PC-9 (cell line): ENCODE measurements around the gene DDRGK1. TPM values are rescaled to one million over a fixed set of nuclear protein-coding genes. Genes with fewer than 3 reads are reported as not detected.
A peak's percentile ranks its signal among the peaks of the same experiment; 100 is the strongest.
"Not testable (repeated sequence)": the region's sequence is repeated elsewhere in the genome, so short reads cannot be mapped to it uniquely, and the experiment has no call there.

Source experiments
- BruUV-seq: library from RNA; stranded (reverse); fragments of 400-500 nt; replicated peaks from 2 replicates; lab custom pipeline; 2021; lab: Mats Ljungman, UMichigan
- CTCF ChIA-PET: fragments of 300-600 bp; sonication (Branson Sonifier 250); formaldehyde crosslinking; loops from one replicate; lab custom pipeline; 2022; ENCODE audit warnings: antibody characterized with exemption; lab: Charles Lee
- POLR2A ChIA-PET: fragments of 300-600 bp; sonication (Branson Sonifier 250); formaldehyde crosslinking; loops from one replicate; lab custom pipeline; 2022; ENCODE audit warnings: antibody characterized with exemption; ENCODE audit not compliant: unreplicated experiment; lab: Charles Lee
- DNase-seq, 2 experiments: peaks; one replicate each; pipeline versions ENCODE4 v3.0.0 to v3.0.0-alpha.2; 2015 to 2022; ENCODE audit warnings: mixed read lengths in 1 of 2
- H2AFZ ChIP-seq: fragments of 200-600 bp; sonication (generic); 2 replicates; pipeline ENCODE4 v1.8.1; 2017; ENCODE audit warnings: antibody characterized with exemption
- H3F3A ChIP-seq: fragments of 200-600 bp; sonication (generic); 2 replicates; pipeline ENCODE4 v1.8.1; 2017; ENCODE audit warnings: antibody characterized with exemption, mild to moderate bottlenecking, low read depth; ENCODE audit not compliant: insufficient read depth
- H3K27ac ChIP-seq: fragments of 200-600 bp; sonication (generic); 2 replicates; pipeline ENCODE4 v1.6.1; 2016; ENCODE audit warnings: mixed run types
- H3K27me3 ChIP-seq: fragments of 200-600 bp; sonication (generic); 2 replicates; pipeline ENCODE4 v1.6.1; 2016; ENCODE audit warnings: low read depth, mixed run types; ENCODE audit not compliant: insufficient read depth
- H3K36me3 ChIP-seq: fragments of 200-600 bp; sonication (generic); 2 replicates; pipeline ENCODE4 v1.6.1; 2016; ENCODE audit warnings: low read depth, mixed run types
- H3K4me1 ChIP-seq: fragments of 200-600 bp; sonication (generic); replicated peaks from 2 replicates; pipeline ENCODE4 v1.6.1; 2016; ENCODE audit warnings: mixed run types; ENCODE audit not compliant: insufficient read depth
- H3K4me2 ChIP-seq: fragments of 200-600 bp; sonication (generic); 2 replicates; pipeline ENCODE4 v1.6.1; 2017; ENCODE audit warnings: mixed run types
- H3K4me3 ChIP-seq: fragments of 200-600 bp; sonication (generic); 2 replicates; pipeline ENCODE4 v1.6.1; 2016; ENCODE audit warnings: mixed run types
- H3K79me2 ChIP-seq: fragments of 200-600 bp; sonication (generic); 2 replicates; pipeline ENCODE4 v1.6.1; 2017; ENCODE audit warnings: low read depth, mixed run types
- H3K9me2 ChIP-seq: fragments of 200-600 bp; sonication (generic); 2 replicates; pipeline ENCODE4 v1.8.1; 2017; ENCODE audit warnings: mild to moderate bottlenecking; ENCODE audit not compliant: insufficient read depth
- H3K9me3 ChIP-seq: fragments of 200-600 bp; sonication (generic); 2 replicates; pipeline ENCODE4 v1.8.1; 2016; ENCODE audit warnings: low read depth; ENCODE audit not compliant: insufficient read depth
- H4K20me1 ChIP-seq: fragments of 200-600 bp; sonication (generic); 2 replicates; pipeline ENCODE4 v1.8.1; 2017; ENCODE audit not compliant: insufficient read depth
- CTCF ChIP-seq: fragments of 200-600 bp; sonication (generic); conservative IDR thresholded peaks from 2 replicates; pipeline ENCODE4 v1.6.1; 2017; ENCODE audit warnings: mixed run types, antibody characterized with exemption, mild to moderate bottlenecking, moderate library complexity
- EZH2 ChIP-seq: fragments of 200-600 bp; sonication (generic); IDR thresholded peaks from 2 replicates; pipeline ENCODE4 v1.8.0; 2017; ENCODE audit warnings: antibody characterized with exemption, low read depth
- intact Hi-C: fragments of 100-400 bp; cut with micrococcal nuclease; formaldehyde crosslinking; loops from one replicate; pipeline ENCODE4 v1.10.0; 2022; ENCODE audit not compliant: unreplicated experiment
- total RNA-seq: library from RNA; stranded (reverse); gene quantifications from 2 replicates; pipeline ENCODE4 v1.2.3, GENCODE V29; 2021

DDRGK1 gene
- total RNA-seq, 1 experiment from 2014 or later: 70.4 TPM

GRCh38 chr20:3158968-3159431, 45.5 kb downstream of the DDRGK1 start:
- H3K27me3 ChIP-seq: no peaks in the 10 kb centered on the region
- peak overlapping the region; percentile 96 for H2AFZ ChIP-seq
- H3K4me2 ChIP-seq: peak overlapping the region; percentile 100
- peaks cover 21% of the 10 kb centered on the region for H3K4me1 ChIP-seq
- H3K36me3 ChIP-seq: no peaks in the 10 kb centered on the region
- no TSS peak for BruUV-seq
- no peaks in the 10 kb centered on the region for H3K9me3 ChIP-seq
- H4K20me1 ChIP-seq: peaks cover 42% of the 10 kb centered on the region
- no peak for DNase-seq
- TF ChIP-seq CTCF: no peak
- TF ChIP-seq EZH2: no peak
- H3K4me3 ChIP-seq: peak overlapping the region; percentile 95
- intact Hi-C loops: no loop called here
- H3F3A ChIP-seq: peaks cover 7% of the 10 kb centered on the region; the same call in 1 of the 2 replicates
- H3K9me2 ChIP-seq: no peaks in the 10 kb centered on the region
- peak overlapping the region; percentile 52 for H3K27ac ChIP-seq
- POLR2A ChIA-PET: no interaction called here
- CTCF ChIA-PET: no interaction called here
- H3K79me2 ChIP-seq: peaks cover 64% of the 10 kb centered on the region

DNA sequence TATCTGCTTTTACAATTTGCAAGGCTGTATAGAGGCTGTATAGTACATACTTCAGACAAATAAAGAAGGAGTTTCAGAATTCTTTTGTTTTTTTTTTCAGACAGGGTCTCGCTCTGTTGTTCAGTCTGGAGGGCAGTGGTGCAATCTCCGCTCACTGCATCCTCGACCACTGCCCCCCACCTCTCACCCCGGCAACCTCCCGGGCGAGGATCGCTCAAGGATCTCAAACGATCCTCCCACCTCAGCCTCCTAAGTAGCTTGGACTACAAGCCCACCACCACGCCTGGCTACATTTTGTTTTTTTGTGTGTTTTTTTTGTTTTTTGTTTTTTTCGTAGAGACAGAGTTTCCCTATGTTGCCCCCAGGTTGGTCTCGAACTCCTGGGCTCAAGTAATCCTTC, 46.7 kb downstream of the DDRGK1 start:
- Histone ChIP-seq H3K27ac (no peak overlapping the region), H3K4me3 (peak overlapping the region; percentile 95; the same call in 1 of the 2 replicates), H4K20me1 (peaks cover 52% of the 10 kb centered on the region), H3K9me3 (no peaks in the 10 kb centered on the region), H3K9me2 (no peaks in the 10 kb centered on the region), H3K4me2 (peak overlapping the region; percentile 100), H3F3A (peaks cover 7% of the 10 kb centered on the region; the same call in 1 of the 2 replicates), H3K36me3 (no peaks in the 10 kb centered on the region), H3K79me2 (peaks cover 75% of the 10 kb centered on the region), H3K27me3 (no peaks in the 10 kb centered on the region), H3K4me1 (peaks cover 21% of the 10 kb centered on the region), H2AFZ (no peak overlapping the region)
- intact Hi-C loops: no loop called here
- BruUV-seq: no TSS peak
- POLR2A ChIA-PET: no interaction called here
- no peak for DNase-seq
- no peak for TF ChIP-seq CTCF
- no peak for TF ChIP-seq EZH2
- CTCF ChIA-PET: no interaction called here

GRCh38 chr20:3156811-3157619, 47.5 kb downstream of the DDRGK1 start:
- H3K4me1 ChIP-seq: peaks cover 21% of the 10 kb centered on the region
- no peaks in the 10 kb centered on the region for H3K9me2 ChIP-seq
- no peaks in the 10 kb centered on the region for H3K36me3 ChIP-seq
- no peak for DNase-seq
- CTCF ChIA-PET: no interaction called here
- POLR2A ChIA-PET: no interaction called here
- H3K79me2 ChIP-seq: peaks cover 83% of the 10 kb centered on the region
- no peak overlapping the region for H3K27ac ChIP-seq
- TF ChIP-seq EZH2 (no peak), CTCF (no peak)
- H2AFZ ChIP-seq: no peak overlapping the region
- H3F3A ChIP-seq: peaks cover 7% of the 10 kb centered on the region; the same call in 1 of the 2 replicates
- BruUV-seq: no TSS peak
- H3K27me3 ChIP-seq: no peaks in the 10 kb centered on the region
- H3K4me2 ChIP-seq: peak overlapping the region; percentile 100
- H4K20me1 ChIP-seq: peaks cover 59% of the 10 kb centered on the region
- no peaks in the 10 kb centered on the region for H3K9me3 ChIP-seq
- no peak overlapping the region; the same call in 1 of the 2 replicates for H3K4me3 ChIP-seq
- intact Hi-C loops: no loop called here

GRCh38 chr20:3152057-3152644, 52.3 kb downstream of the DDRGK1 start:
- BruUV-seq, POLR2A ChIA-PET, H2AFZ ChIP-seq, H3F3A ChIP-seq, H3K4me3 ChIP-seq, H3K4me1 ChIP-seq, H3K9me3 ChIP-seq, H3K27me3 ChIP-seq, DNase-seq, intact Hi-C loops, H3K4me2 ChIP-seq, H3K36me3 ChIP-seq, H3K27ac ChIP-seq, H3K9me2 ChIP-seq: not testable (repeated sequence)
- CTCF ChIA-PET: interaction anchor here (0.6 kb wide), 1 partner anchor 105 kb away, joined by 10 read pairs; no protein-coding TSS in a partner anchor
- Histone ChIP-seq H4K20me1 (peaks cover 70% of the 10 kb centered on the region), H3K79me2 (peaks cover 67% of the 10 kb centered on the region)
